ENCODE results near the gene CXXC5.

Gene CXXC5

DNA sequence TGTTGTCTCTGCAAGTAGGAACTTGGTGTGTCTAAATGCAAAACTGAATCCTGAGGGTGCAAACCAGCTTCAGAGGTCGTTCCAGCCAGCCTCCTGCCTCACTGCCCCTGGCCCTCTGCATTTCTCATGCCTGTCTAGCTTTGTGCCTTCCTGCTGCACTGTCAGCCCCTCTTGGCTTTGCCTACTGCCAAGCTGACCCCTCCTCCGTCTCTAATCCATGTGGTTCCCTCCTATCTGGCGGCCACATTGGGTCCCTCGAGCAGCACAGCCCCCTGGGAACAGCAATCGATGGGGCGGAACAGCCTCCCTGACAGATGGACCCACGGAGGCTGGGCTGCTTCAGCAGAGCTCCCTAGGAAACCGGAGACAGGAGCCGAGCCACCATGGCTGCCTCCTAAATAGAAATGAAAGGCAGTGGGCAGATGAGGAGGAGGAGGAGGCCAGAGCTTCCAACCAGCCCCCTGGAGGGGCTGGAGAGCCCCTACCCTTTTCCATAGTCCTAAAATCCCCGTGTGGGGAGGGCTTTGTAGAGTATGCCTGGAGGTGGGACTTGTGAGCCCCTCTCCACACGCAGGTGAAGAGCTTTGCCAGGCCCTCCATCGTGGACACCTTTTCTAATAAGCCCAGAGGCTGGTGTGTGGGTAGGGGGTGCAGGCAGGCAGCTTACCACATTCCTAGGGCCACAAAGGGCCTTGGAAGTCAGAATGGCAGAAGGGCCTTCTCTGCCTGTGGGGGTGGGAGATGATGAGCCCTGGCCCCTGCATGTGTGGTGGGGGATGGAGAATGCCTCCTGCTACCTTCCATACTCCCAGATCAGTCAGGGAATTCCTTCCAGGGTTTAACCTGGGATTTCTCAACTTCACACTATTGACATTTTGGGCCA lies 9.2 kb upstream of the CXXC5 start:
- no peak for DNase-seq

DNA sequence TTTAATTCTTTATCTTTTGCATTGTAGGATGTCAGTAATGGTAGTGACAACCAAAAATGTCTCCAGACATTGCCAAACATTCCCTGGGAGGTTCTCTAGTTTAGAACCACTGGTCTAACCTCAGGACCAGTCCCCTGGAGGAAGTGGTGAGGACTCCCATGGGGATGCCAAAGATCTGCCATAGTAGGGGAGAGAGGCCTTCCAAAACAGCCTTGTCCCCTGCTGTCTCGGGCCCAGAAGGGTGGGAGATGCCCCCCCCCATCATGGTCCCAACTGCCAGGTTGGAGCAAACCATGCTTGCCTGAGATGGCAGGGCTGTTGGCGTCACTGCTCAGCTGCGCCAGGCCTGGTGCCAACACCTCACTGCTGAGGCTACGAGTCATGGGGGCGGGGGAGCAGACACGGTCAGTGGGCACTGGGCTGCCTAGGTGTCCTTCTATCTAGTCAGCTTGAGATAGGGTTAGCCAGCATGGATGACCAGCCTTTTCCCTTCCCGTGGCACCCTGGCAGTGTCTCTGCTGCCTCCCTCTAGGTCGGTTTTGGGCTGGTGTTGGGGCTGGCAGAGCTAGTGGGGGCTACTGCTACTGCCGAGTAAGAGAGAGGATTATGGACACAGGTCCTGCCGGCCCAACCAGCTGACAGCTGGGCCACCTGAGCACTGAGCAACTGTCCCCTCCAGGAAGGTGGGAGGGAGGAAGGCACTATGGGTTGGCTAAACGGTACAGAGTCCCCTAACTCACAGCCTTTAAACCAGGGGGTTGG lies 8.3 kb upstream of the CXXC5 start:
- DNase-seq: no peak

DNA sequence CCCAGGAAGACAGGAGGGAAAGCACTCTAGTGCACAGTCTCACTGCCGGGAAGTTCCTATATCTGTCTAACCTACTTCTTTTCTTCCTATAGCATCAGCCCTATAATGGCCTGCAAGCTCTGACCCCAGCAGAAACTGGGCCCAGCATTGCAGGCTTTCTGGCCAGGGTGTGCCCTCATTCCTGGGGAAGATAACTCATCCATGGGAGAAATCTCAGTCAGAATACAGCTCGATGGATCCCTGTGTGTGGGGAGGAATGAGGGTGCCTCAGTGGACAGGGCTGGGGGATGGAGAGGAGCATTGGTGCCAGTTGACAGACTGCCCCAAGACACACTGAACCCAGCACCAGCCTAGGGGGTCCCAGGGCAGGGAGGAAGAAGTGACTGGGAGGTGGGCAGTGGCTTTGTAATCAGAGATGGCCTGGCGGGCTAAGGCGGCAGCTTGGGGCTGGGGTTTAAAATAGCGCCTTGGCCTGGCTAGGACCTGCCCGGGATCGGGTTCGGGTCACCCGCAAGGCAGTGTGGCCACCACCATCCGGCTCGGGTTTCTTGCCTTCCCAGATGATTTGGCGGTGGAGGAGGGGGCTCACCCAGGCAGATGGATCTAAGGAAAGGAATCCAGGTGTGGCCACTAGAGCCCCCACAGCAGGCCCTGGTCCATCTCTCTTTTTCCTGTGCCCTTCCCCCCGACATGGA lies 7.6 kb upstream of the CXXC5 start:
- DNase-seq: no peak

DNA sequence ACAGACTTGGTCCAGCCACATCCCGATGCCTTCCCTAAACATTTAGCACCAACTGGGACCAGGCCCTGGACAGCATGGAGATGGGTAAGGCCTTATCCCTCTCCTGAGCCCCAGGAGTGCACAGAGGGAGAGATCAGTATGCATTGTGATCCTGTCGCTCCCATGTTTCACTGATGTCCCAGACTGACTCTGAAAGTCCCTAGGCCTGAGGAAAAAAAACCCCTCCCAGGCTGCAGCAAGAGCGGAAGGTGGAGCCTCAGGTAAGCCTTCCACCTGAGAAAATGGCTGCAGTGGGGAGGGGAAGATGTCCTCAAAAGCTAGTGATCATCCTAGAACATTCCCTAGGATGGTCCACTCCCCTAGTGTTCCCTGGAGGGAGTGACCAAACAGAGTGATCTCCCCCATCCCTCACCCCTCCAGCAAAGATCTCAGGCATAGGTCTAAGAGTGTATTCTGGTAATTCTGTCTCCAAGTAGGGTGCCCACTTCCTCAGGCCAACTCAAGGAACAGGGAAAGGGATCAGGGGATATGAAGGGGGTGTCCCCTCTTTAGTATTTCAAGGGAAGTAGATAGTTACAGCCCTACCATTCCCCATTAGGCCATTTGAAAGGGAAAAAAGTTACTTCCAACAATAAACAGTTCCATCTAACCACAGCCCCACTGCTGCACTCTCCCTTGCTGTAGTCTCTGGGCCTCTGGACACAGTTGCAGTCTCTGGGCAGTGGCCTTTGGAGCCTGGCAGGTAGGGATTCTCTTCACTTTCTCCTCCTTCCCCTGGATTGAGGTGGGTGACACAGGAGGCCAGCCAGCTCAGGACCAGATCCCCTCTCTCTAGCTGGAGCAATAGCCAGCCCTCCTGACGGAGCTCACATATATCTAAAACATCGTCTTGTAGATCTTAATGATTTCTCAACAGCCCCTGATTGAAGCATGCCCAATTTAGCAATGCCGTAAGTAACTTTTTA lies 6.8 kb upstream of the CXXC5 start:
- no peak for DNase-seq

DNA sequence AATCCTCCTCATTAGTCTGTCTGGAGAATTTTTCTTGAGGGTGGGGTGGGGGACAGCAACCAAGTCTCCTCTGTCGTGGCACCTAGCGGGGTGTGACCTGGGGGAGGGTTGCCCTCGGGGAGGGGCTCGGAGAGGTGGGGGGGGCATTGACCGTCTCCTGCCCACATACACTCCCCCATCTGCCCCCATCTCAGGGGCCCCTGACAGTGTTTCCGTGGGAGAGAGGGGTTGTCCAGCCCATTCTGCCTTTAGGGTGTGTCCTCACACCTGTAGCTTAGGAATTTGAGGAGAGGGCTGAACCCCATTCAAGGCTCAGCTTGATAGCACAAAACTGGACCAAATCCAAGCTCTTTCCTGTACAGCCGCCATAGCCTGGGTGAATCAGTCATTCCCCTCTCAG lies 5.9 kb upstream of the CXXC5 start:
- no peak for DNase-seq

DNA sequence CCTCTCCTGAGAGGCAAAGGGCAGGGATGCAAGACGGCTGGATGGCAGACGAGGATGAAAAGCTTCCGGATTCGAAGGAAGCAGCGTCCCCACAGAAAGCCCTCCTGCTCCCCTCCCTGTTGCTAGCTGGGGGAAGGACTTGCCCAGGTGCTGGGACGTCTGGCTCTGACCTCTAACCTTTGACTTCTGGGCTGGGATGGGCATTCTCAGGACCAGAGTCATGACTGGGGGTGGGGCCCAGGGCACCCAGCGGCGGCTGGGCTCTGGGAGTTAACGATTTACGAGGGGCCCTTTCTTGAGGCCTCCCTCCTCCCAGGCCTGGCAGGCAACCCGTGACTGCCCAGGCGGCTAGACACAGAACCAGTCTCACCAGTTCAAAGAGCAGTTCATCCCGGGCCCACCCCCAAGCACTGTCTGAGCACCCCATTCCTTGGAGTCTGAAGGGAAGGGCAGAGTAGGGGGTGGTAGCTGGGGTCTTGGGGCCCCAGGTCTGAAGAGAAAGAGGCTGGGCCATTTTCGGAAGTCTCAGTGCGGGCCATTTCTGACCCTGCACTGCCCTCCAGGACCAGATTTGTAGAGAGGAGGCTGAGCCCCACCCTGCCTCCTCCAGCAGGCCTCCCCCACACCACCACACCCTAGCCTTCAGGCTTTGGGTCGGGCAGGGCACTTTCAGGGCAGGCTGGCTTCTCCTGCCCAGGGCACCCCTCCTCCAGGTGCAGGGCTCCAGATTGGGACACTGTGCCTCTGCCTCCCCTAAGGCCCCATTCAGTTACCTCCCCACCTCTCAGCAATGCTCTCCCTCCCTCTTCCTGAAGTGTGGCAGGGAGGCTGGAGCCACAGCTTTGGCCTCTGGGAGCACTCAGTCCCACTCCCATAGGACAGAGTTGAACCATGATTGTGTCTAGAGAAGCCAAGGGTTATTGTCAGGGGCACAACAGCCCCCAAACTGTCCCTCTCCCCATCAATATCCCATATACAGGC lies 5.0 kb upstream of the CXXC5 start:
- no peak for DNase-seq

DNA sequence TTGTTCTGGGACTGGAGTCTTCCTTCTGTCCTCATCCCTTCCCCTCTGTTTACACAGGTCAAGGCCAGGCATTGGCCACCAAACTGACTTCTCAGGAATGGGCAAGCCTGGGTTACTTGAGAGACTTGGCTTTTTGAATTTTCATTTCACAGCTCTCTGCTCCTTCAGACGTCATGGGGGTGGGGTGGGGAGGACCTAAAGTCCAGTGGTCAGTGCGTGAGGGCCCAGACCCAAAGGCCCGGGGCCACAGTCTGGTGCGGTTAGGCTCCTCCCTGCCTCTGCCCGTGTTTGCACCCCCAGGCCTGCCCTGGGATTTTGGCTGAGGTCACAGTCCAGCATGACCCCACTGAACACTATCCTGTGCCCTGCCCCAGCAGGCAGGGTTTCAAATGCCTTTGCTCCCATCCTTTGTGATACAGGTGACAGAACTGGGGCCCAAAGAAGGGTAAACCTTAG lies 4.1 kb upstream of the CXXC5 start:
- no peak for DNase-seq

DNA sequence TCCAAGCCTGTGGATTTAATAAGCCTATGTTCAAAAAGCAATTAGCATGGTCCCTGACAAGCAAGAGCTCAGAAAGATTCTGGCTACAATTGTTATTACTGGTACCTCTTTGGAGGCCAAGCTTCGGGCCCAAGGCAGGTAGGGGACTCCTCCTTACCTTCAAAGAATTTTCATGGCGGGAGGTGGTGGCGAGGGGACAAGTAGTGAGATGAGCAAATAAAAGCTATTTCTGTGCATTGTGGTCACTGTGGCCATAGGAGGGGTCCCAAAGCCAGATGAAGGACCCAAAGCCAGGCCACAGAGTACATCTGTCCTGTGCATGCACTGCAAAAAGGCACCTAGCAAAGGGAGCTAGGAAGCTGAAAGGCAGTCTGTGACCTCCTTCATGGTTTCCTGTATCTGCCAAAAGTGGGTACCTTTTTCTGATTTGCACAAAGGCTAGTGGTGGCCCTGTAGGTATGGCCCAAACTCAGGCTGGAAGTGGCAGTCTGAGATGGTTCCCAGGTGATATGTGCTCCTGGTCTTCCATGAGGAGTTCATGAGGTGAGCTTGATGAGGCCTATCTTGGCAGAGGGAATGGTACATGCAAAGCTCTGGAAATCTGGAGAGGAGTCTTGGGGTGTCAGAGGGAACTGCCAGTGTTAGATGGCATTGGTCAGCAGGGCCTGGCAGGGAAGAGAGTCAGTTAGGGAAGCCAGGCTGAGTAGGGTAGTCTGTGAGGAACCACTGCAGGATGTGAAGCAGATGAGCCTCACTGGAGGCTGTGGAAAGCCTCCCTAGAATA lies 3.3 kb upstream of the CXXC5 start:
- no peak for DNase-seq

DNA sequence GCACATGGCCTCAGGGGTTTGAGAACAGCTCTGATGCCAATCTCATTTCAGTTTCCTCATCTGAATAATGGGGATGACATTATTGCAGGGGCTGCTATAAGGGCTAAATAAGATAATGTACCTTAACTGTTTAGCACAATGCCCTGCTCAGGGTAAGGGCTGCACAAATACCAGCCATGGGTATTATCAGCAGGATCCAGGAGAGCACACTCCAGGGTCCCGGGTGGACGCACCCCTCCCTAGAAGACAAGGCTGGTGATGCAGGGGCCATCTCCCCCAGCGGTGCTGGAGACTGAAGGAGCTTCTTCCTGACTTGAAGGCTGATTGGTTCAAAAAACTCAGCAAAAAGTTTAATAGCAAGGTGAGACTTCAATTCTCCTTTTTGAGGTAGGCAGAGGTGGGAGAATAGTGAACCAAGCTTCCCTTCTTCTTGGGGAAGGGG lies 2.7 kb upstream of the CXXC5 start:
- DNase-seq: no peak

DNA sequence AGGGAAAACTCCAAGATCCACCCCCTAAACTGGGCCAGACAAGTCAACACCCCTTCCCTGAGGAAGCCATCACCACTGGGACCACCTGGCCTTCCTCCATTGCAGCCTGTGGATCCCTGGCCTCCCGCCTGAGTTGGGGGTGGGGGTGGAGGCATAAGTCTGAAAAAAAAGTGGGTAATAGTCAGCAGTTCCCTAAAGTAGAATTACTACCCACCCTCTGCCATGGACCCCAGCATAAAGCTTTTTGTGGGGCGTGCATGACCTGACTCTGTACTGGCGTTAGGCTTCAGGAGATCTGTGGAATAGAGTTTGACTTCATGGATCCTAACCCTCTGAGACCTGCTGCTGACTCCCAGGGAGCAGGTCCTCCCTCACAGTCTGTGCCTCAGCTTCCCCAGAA lies 2.0 kb upstream of the CXXC5 start:
- no peak for DNase-seq

DNA sequence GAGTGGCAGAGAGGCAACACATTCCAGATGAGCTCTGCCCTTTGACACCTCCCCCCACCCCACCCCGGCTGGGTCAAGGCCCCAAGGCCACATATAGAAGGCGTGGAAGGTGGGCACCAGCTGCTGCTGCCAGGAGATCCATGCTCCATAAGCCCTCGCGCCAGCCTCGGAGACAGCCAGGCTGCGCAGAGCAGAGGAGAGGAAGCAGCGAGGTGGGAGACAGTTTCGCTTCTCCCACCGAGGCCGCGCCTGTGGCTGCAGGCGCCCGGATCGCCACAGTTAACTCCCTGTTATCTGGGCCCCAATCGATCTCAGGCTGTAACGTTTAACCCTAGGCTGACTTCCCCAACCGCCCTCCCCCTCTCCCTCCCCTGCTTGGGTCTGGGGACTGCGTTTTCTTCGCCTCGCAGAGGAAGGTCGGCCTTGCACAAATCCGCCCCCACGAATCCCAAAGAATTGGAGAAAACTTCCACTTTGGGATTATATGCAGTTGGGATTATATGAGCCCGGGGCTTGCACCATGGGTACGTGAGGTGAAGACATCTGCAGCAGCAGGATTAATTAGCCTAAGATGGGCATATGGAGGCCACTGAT lies 1.1 kb upstream of the CXXC5 start:
- DNase-seq: no peak

DNA sequence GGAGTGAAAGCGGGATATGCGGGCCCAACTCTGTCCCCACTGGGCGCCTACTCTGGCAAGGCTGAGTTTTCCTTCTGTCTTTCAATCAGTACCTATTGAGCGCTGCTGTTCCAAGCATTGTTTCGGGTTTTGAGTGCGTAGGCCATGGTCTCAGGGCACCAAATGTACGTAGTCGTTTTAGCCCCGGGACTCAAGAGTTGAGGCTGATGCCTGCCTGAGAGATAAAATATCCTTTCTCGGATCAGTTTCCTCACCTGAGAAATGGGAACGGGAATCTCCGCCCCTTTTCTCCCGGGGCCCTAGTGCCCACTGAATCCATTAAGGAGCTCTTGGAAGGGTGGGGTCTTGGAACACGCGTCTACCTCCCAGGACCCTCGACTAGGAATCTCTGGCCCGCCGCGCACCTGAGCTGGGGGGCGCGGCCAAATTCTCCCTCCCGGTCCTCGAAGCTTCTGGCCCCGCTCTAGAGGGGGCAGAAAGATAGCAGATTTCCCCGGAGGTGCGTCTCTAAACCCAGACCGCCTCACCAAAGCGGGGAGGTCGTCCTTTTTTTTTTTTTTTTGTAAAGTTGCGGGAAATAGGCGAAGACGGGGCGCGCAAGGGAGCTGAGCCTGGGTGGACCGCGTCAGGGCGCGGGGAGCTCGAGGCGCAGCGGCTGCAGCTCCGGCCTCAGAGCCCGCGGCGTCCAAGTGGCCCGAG lies 494 bp upstream of the CXXC5 start:
- DNase-seq: no peak

DNA sequence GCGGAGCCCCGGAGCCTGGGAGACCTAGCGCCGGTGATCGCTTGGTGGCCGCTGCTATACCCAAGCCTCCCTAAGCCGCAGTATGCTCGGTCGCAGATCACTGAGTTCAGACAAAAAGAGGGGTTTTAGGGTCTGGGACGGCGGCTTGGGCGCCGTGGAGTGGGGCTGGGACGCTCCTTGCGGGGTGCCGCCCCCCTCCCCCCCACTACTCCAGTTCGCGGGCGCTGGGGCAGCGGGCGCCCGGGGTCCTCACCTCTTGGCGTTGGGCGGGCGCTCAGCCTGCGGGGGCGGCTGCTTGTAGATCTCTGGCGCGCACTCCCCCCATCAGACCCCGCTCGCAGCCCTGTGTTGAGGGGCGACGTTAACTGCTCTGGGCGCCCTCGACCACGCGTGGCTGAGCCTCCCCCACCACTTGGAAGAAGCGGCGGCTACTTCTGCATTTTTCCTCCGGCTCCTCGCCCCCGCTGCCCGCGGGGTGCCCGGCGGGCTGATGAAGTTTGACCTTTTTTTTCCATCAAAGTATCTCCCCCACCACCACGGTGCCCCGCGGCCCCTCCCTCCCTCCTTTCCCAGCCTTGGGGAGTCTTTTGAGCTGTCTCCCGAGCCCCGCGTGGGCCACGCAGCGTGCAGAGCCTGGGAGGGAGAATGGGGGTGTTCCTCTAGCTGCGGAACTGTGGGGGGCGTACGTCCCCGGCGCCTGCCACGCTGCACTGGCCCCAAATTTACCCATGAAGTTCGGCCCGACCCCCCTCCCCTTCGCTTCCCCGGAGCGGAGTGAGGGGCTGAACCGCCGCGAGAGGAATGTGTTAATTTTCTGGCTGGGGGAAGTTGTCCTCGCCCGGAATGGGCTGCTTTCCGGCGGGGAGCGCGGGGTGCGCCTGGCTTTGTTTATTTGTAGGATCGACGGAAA lies 1.2 kb downstream of the CXXC5 start:
- no peak for DNase-seq

DNA sequence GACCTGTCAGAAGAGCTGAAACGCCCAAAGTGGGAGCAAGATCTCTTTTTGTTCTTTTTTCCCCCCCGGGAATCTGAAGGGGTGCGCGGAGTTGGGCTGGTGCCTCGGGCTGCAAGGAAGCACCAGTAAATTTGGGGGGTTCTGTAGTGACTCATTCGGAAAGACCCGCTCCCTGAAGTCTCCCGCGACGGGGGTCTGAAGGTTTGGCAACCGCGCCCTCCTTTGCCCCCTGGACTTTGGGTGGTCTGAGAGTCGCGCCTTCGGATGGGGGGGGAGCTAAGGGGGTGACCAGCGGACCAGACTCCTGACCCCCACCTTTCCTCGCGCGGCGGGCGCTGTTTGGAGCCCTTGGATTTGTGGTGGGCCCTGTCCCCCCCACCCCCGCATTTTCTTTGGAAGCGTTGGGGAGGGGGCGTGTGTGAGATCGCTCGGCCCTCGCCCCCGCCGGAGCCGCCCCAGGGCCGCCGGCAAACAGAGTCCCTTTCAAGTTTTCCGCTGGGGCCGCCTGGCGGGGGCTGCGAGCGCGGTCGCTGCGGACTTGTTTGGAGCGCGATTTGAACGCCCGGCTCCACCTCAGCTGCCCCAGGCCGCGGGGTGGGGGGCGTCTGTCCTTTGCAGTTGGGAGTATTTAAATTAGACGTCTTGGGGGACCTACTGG lies 2.0 kb downstream of the CXXC5 start:
- no peak for DNase-seq

DNA sequence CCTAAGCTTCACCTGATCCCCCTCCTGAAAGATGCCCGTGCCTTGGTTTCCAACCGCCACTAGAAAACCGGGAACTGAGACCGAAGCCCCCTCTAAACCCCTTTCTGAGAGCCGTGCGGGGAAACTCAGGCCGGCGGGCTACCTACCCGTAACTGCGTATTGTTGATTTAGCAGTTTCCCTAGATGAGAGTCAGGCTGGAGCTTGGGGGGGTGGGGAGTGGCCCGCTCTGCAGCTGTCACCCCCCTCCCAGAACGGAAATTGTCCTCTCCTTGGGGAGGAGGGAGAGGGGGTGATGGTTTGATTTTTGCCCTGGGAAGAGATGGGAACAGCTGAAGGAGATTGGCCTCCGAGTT lies 2.5 kb downstream of the CXXC5 start:
- no peak for DNase-seq

DNA sequence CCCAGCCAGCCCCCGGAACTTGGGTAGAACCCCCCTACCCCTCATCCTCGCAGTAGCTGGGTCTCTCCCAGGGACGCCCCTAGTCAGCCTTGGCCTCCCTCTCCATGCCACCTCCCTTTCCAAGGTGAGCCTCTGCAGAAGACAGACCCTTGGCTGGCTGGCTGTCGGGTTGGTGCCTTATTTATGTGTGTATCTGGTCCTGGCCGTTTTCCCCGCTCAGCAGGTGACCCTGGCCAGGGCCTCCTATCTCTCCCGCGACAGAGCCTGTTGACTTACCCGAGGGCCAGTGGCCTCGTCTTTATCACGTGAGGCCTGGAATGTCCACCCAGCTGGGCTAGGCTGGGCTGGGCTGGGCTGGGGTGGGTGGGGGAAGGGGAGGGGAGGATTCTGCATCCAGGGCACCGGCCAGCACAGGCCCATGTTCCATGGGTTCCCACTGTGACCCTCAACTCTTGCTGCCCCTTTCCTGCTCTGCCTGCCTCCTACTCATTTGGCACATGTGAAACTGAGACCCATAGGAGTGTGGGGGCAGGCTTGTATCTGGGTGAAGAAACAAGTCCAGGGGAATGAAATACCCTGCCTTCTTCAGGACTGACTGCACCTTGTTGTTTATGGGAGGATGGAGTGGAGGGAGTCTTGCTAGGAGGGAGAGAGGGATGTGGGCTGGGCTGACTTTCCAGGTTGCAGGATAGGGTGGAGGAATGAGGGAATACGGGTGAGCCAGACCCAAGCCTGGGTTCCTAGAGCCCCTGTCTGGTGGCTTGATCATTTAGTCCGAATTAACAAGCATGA lies 3.1 kb downstream of the CXXC5 start:
- DNase-seq: no peak
